Ovary (tissue), 3 donors: ENCODE data around the gene NOP9.

Experiments used
- EP300 ChIP-seq: sonication (generic); formaldehyde crosslinking; IDR thresholded peaks from one replicate; pipeline ENCODE4 v1.6.1; 2017; ENCODE audit warnings: antibody characterized with exemption
- TF ChIP-seq, protein P1 (sequence below), 3 donors: fragments of 450-650 bp in 2 of 3; fragments of 200-600 bp in 1 of 3; IDR thresholded peaks; one replicate each; pipeline versions ENCODE4 v1.5.1 to v1.8.0; 2016 to 2022; ENCODE audit warnings: antibody characterized with exemption in 3 of 3, mild to moderate bottlenecking in 1 of 3
- donor health status: DM: no; HTN: no; CAD: no.

DNA sequence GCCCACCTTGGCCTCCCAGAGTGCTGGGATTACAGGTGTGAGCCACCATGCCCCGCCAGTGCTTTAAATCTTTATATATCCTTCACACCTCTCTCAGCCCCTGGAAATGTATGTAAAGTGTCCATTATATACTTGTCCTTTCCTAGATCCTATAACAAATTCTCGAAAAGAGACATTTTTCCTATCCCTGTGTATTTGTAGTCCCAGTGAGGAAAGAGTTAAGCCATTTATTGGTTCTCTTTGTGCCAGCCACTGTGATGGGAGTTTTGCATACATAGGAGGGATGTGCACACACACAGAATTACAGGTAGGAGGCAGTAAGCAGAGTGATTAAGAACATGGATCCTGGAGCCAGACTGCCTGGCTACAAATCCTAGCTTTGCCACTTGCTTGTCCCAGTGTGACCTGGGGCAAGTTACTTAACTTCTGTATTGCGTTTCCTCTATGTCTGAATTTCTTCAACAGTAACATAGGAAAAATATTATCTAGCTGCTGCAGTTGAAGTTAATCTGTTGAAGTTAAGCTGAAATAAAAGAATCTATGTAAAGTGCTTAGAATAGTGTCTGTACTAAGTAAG, 26.1 kb upstream of the NOP9 start:
- TF ChIP-seq, protein P1, sequence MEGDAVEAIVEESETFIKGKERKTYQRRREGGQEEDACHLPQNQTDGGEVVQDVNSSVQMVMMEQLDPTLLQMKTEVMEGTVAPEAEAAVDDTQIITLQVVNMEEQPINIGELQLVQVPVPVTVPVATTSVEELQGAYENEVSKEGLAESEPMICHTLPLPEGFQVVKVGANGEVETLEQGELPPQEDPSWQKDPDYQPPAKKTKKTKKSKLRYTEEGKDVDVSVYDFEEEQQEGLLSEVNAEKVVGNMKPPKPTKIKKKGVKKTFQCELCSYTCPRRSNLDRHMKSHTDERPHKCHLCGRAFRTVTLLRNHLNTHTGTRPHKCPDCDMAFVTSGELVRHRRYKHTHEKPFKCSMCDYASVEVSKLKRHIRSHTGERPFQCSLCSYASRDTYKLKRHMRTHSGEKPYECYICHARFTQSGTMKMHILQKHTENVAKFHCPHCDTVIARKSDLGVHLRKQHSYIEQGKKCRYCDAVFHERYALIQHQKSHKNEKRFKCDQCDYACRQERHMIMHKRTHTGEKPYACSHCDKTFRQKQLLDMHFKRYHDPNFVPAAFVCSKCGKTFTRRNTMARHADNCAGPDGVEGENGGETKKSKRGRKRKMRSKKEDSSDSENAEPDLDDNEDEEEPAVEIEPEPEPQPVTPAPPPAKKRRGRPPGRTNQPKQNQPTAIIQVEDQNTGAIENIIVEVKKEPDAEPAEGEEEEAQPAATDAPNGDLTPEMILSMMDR (IDR thresholded peaks at IDR 0.05), result no peak
- TF ChIP-seq EP300, result no peak
